Measurements from ENCODE around the gene MED13L.

Gene MED13L

GRCh38 chr12:116313194-116313927 lies 35.9 kb upstream of the MED13L start:
- H3K27me3 ChIP-seq (ENCODE audit: insufficient read depth, insufficient read length), result no peaks in the 10 kb centered on the region
- no peaks in the 10 kb centered on the region for H3K36me3 ChIP-seq (ENCODE audit: insufficient read depth, insufficient read length, low read length)
- H3K9ac ChIP-seq (ENCODE audit: insufficient read length, low read depth), result no peak overlapping the region
- peaks cover 3% of the 10 kb centered on the region for H3K4me1 ChIP-seq (ENCODE audit: insufficient read depth, insufficient read length)
- no peak for DNase-seq (ENCODE audit: low read depth, low spot score)
- TF ChIP-seq YY1 (IDR thresholded peaks at IDR 0.05; ENCODE audit: insufficient read depth, insufficient read length) (no peak), ZNF274 (IDR thresholded peaks at IDR 0.05; ENCODE audit: low read depth, low read length) (no peak), SUZ12 (IDR thresholded peaks at IDR 0.05; ENCODE audit: extremely low read depth, insufficient read depth, insufficient read length) (no peak)
- no peak overlapping the region for H3K4me3 ChIP-seq (ENCODE audit: insufficient read length, low read depth)
- H3K9me3 ChIP-seq (ENCODE audit: insufficient read depth, low read length), result no peaks in the 10 kb centered on the region

DNA sequence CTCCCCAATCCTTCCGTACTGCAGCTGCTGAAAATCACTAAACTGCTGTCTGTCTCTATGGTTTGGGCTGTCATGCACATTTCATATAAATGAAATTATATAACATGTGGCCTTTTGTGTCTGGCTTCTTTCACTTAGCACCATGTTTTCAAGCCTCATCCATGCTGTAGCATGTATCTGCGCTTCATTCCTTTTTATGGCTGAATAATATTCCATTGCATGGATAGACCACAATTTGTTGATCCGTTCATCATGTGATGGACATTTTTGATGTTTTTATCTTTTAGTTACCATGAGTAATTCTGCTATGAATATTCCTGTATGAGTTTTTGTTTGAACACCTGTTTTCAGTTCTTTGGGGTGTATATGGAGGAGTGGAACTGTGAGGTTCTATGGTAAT lies 32.6 kb upstream of the MED13L start:
- no peaks in the 10 kb centered on the region for H3K4me1 ChIP-seq (ENCODE audit: insufficient read depth, insufficient read length)
- DNase-seq (ENCODE audit: low read depth, low spot score), result no peak
- H3K36me3 ChIP-seq (ENCODE audit: insufficient read depth, insufficient read length, low read length), result no peaks in the 10 kb centered on the region
- H3K4me3 ChIP-seq (ENCODE audit: insufficient read length, low read depth), result no peak overlapping the region
- H3K9me3 ChIP-seq (ENCODE audit: insufficient read depth, low read length), result no peaks in the 10 kb centered on the region
- H3K9ac ChIP-seq (ENCODE audit: insufficient read length, low read depth), result no peak overlapping the region
- TF ChIP-seq SUZ12 (IDR thresholded peaks at IDR 0.05; ENCODE audit: extremely low read depth, insufficient read depth, insufficient read length) (no peak), ZNF274 (IDR thresholded peaks at IDR 0.05; ENCODE audit: low read depth, low read length) (no peak)
- H3K27me3 ChIP-seq (ENCODE audit: insufficient read depth, insufficient read length), result no peaks in the 10 kb centered on the region

- no peak for TF ChIP-seq SUZ12 (IDR thresholded peaks at IDR 0.05; ENCODE audit: extremely low read depth, insufficient read depth, insufficient read length)
- no peak for TF ChIP-seq ZNF274 (IDR thresholded peaks at IDR 0.05; ENCODE audit: low read depth, low read length)
- TF ChIP-seq YY1 (IDR thresholded peaks at IDR 0.05; ENCODE audit: insufficient read depth, insufficient read length), result no peak
- Histone ChIP-seq H3K9ac (ENCODE audit: insufficient read length, low read depth) (no peak overlapping the region), H3K4me1 (ENCODE audit: insufficient read depth, insufficient read length) (no peaks in the 10 kb centered on the region), H3K9me3 (ENCODE audit: insufficient read depth, low read length) (no peaks in the 10 kb centered on the region), H3K4me3 (ENCODE audit: insufficient read length, low read depth) (no peak overlapping the region), H3K36me3 (ENCODE audit: insufficient read depth, insufficient read length, low read length) (no peaks in the 10 kb centered on the region), H3K27me3 (ENCODE audit: insufficient read depth, insufficient read length) (no peaks in the 10 kb centered on the region)
- DNase-seq (ENCODE audit: low read depth, low spot score), result no peak
These were observed 31.9 kb upstream of the MED13L start for GRCh38 chr12:116309343-116309742.

DNA sequence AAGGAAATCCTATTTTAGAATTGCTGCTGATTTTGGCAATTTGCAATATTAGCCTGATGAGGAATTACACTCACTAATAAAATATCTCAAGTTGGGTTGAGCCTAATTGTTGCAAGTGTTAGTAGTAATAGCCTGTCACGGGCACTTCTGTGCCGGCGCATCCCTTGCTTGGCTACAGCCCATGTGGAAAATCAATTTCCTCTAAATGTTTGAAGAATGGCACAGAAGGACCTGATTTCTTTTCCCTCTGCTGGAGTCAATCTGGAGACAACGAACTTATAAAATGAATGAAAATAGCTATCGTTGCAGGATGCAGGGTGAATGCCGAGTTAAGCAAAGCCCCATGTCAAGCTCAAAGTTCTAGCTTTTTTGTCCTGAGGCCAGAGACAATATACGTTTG lies 31.2 kb upstream of the MED13L start:
- H3K4me1 ChIP-seq (ENCODE audit: insufficient read depth, insufficient read length), result no peaks in the 10 kb centered on the region
- no peak overlapping the region for H3K9ac ChIP-seq (ENCODE audit: insufficient read length, low read depth)
- DNase-seq (ENCODE audit: low read depth, low spot score), result no peak
- no peak overlapping the region for H3K4me3 ChIP-seq (ENCODE audit: insufficient read length, low read depth)
- TF ChIP-seq YY1 (IDR thresholded peaks at IDR 0.05; ENCODE audit: insufficient read depth, insufficient read length) (no peak), SUZ12 (IDR thresholded peaks at IDR 0.05; ENCODE audit: extremely low read depth, insufficient read depth, insufficient read length) (no peak), ZNF274 (IDR thresholded peaks at IDR 0.05; ENCODE audit: low read depth, low read length) (no peak)
- H3K9me3 ChIP-seq (ENCODE audit: insufficient read depth, low read length), result no peaks in the 10 kb centered on the region
- H3K27me3 ChIP-seq (ENCODE audit: insufficient read depth, insufficient read length), result no peaks in the 10 kb centered on the region
- no peaks in the 10 kb centered on the region for H3K36me3 ChIP-seq (ENCODE audit: insufficient read depth, insufficient read length, low read length)

- DNase-seq (ENCODE audit: low read depth, low spot score), result no peak
- Histone ChIP-seq H3K4me3 (ENCODE audit: insufficient read length, low read depth) (no peak overlapping the region), H3K9ac (ENCODE audit: insufficient read length, low read depth) (no peak overlapping the region), H3K4me1 (ENCODE audit: insufficient read depth, insufficient read length) (no peaks in the 10 kb centered on the region), H3K36me3 (ENCODE audit: insufficient read depth, insufficient read length, low read length) (no peaks in the 10 kb centered on the region), H3K27me3 (ENCODE audit: insufficient read depth, insufficient read length) (no peaks in the 10 kb centered on the region), H3K9me3 (ENCODE audit: insufficient read depth, low read length) (no peaks in the 10 kb centered on the region)
- TF ChIP-seq YY1 (IDR thresholded peaks at IDR 0.05; ENCODE audit: insufficient read depth, insufficient read length) (no peak), ZNF274 (IDR thresholded peaks at IDR 0.05; ENCODE audit: low read depth, low read length) (no peak), SUZ12 (IDR thresholded peaks at IDR 0.05; ENCODE audit: extremely low read depth, insufficient read depth, insufficient read length) (no peak)
These were observed 29.5 kb upstream of the MED13L start for GRCh38 chr12:116306968-116307367.

DNA sequence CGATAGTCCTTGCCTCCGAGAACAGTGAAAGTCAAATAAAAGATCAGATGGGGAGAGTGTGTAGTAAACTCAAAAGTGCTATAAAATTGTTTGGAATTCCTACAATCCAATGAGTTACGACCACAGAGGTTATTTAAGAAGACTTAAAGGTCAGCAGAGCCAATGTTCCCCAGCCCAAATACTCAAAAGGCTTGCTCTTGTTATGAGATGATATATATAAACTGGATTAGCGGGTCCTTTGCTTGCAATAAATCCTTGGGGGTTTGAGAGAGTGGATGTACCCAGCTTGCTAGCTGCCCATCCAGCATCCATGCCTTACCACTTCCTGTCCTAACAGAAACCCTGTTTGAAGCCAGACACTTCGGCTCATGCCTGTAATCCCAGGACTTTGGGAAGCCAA lies 29.0 kb upstream of the MED13L start:
- TF ChIP-seq SUZ12 (IDR thresholded peaks at IDR 0.05; ENCODE audit: extremely low read depth, insufficient read depth, insufficient read length), result no peak
- H3K36me3 ChIP-seq (ENCODE audit: insufficient read depth, insufficient read length, low read length), result no peaks in the 10 kb centered on the region
- DNase-seq (ENCODE audit: low read depth, low spot score), result no peak

DNA sequence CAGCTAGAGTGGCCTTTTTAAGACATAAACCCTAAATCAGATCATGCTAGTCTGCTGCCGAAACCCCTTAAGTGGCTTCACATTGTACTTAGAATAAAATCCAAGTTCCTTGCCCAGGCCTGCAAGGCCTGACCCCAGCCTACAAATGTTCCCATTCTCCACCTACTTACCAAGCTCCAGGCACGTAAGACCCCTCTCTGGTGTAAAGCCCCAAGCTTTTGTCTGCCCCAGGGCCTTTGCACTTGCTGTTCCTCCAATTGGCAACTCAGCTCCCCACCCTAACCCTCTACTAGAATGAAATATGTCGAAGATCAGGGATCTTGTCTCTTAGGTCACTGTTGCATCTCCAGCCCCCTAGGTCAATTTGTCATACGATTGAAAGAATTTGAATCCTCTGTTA lies 27.1 kb upstream of the MED13L start:
- H3K4me1 ChIP-seq (ENCODE audit: insufficient read depth, insufficient read length), result no peaks in the 10 kb centered on the region
- TF ChIP-seq SUZ12 (IDR thresholded peaks at IDR 0.05; ENCODE audit: extremely low read depth, insufficient read depth, insufficient read length), result no peak
- TF ChIP-seq ZNF274 (IDR thresholded peaks at IDR 0.05; ENCODE audit: low read depth, low read length), result no peak
- TF ChIP-seq YY1 (IDR thresholded peaks at IDR 0.05; ENCODE audit: insufficient read depth, insufficient read length), result no peak

More for the DNA sequence above, 29.0 kb upstream of the MED13L start:
- Histone ChIP-seq H3K9me3 (ENCODE audit: insufficient read depth, low read length) (no peaks in the 10 kb centered on the region), H3K4me3 (ENCODE audit: insufficient read length, low read depth) (no peak overlapping the region), H3K9ac (ENCODE audit: insufficient read length, low read depth) (no peak overlapping the region), H3K4me1 (ENCODE audit: insufficient read depth, insufficient read length) (no peaks in the 10 kb centered on the region), H3K27me3 (ENCODE audit: insufficient read depth, insufficient read length) (no peaks in the 10 kb centered on the region)

More for the DNA sequence above, 27.1 kb upstream of the MED13L start:
- DNase-seq (ENCODE audit: low read depth, low spot score), result no peak
- Histone ChIP-seq H3K36me3 (ENCODE audit: insufficient read depth, insufficient read length, low read length) (no peaks in the 10 kb centered on the region), H3K9ac (ENCODE audit: insufficient read length, low read depth) (no peak overlapping the region), H3K9me3 (ENCODE audit: insufficient read depth, low read length) (no peaks in the 10 kb centered on the region), H3K27me3 (ENCODE audit: insufficient read depth, insufficient read length) (no peaks in the 10 kb centered on the region), H3K4me3 (ENCODE audit: insufficient read length, low read depth) (no peak overlapping the region)

Data from NT2/D1 (cell line).